ENCODE measurements around the gene CDH23.

- no peak for TF ChIP-seq CTCF (IDR thresholded peaks at IDR 0.05)
- no peak for TF ChIP-seq POLR2A (IDR thresholded peaks at IDR 0.05)
Observed at GRCh38 chr10:71717056-71717455, 320.3 kb downstream of the CDH23 start.
